PC-9 (cell line): ENCODE results near the gene PAOX. TPM values are rescaled to one million over a fixed set of nuclear protein-coding genes. Genes with fewer than 3 reads are reported as not detected.
A peak's percentile ranks its signal among the peaks of the same experiment; 100 is the strongest.

ENCODE experiments used
- BruUV-seq: library from RNA; stranded (reverse); fragments of 400-500 nt; replicated peaks from 2 replicates; lab custom pipeline; 2021; lab: Mats Ljungman, UMichigan
- CTCF ChIA-PET: fragments of 300-600 bp; sonication (Branson Sonifier 250); formaldehyde crosslinking; loops from one replicate; lab custom pipeline; 2022; ENCODE audit warnings: antibody characterized with exemption; lab: Charles Lee
- POLR2A ChIA-PET: fragments of 300-600 bp; sonication (Branson Sonifier 250); formaldehyde crosslinking; loops from one replicate; lab custom pipeline; 2022; ENCODE audit warnings: antibody characterized with exemption; ENCODE audit not compliant: unreplicated experiment; lab: Charles Lee
- DNase-seq, 2 experiments: peaks; one replicate each; pipeline versions ENCODE4 v3.0.0 to v3.0.0-alpha.2; 2015 to 2022; ENCODE audit warnings: mixed read lengths in 1 of 2
- H2AFZ ChIP-seq: fragments of 200-600 bp; sonication (generic); 2 replicates; pipeline ENCODE4 v1.8.1; 2017; ENCODE audit warnings: antibody characterized with exemption
- H3F3A ChIP-seq: fragments of 200-600 bp; sonication (generic); 2 replicates; pipeline ENCODE4 v1.8.1; 2017; ENCODE audit warnings: antibody characterized with exemption, mild to moderate bottlenecking, low read depth; ENCODE audit not compliant: insufficient read depth
- H3K27ac ChIP-seq: fragments of 200-600 bp; sonication (generic); 2 replicates; pipeline ENCODE4 v1.6.1; 2016; ENCODE audit warnings: mixed run types
- H3K27me3 ChIP-seq: fragments of 200-600 bp; sonication (generic); 2 replicates; pipeline ENCODE4 v1.6.1; 2016; ENCODE audit warnings: low read depth, mixed run types; ENCODE audit not compliant: insufficient read depth
- H3K36me3 ChIP-seq: fragments of 200-600 bp; sonication (generic); 2 replicates; pipeline ENCODE4 v1.6.1; 2016; ENCODE audit warnings: low read depth, mixed run types
- H3K4me1 ChIP-seq: fragments of 200-600 bp; sonication (generic); replicated peaks from 2 replicates; pipeline ENCODE4 v1.6.1; 2016; ENCODE audit warnings: mixed run types; ENCODE audit not compliant: insufficient read depth
- H3K4me2 ChIP-seq: fragments of 200-600 bp; sonication (generic); 2 replicates; pipeline ENCODE4 v1.6.1; 2017; ENCODE audit warnings: mixed run types
- H3K4me3 ChIP-seq: fragments of 200-600 bp; sonication (generic); 2 replicates; pipeline ENCODE4 v1.6.1; 2016; ENCODE audit warnings: mixed run types
- H3K79me2 ChIP-seq: fragments of 200-600 bp; sonication (generic); 2 replicates; pipeline ENCODE4 v1.6.1; 2017; ENCODE audit warnings: low read depth, mixed run types
- H3K9me2 ChIP-seq: fragments of 200-600 bp; sonication (generic); 2 replicates; pipeline ENCODE4 v1.8.1; 2017; ENCODE audit warnings: mild to moderate bottlenecking; ENCODE audit not compliant: insufficient read depth
- H3K9me3 ChIP-seq: fragments of 200-600 bp; sonication (generic); 2 replicates; pipeline ENCODE4 v1.8.1; 2016; ENCODE audit warnings: low read depth; ENCODE audit not compliant: insufficient read depth
- H4K20me1 ChIP-seq: fragments of 200-600 bp; sonication (generic); 2 replicates; pipeline ENCODE4 v1.8.1; 2017; ENCODE audit not compliant: insufficient read depth
- CTCF ChIP-seq: fragments of 200-600 bp; sonication (generic); conservative IDR thresholded peaks from 2 replicates; pipeline ENCODE4 v1.6.1; 2017; ENCODE audit warnings: mixed run types, antibody characterized with exemption, mild to moderate bottlenecking, moderate library complexity
- EZH2 ChIP-seq: fragments of 200-600 bp; sonication (generic); IDR thresholded peaks from 2 replicates; pipeline ENCODE4 v1.8.0; 2017; ENCODE audit warnings: antibody characterized with exemption, low read depth
- intact Hi-C: fragments of 100-400 bp; cut with micrococcal nuclease; formaldehyde crosslinking; loops from one replicate; pipeline ENCODE4 v1.10.0; 2022; ENCODE audit not compliant: unreplicated experiment
- total RNA-seq: library from RNA; stranded (reverse); gene quantifications from 2 replicates; pipeline ENCODE4 v1.2.3, GENCODE V29; 2021

Gene PAOX
- total RNA-seq, 1 experiment from 2014 or later = 5.7 TPM

- intact Hi-C loops = loop anchor here (10.0 kb wide), 1 partner anchor 155 kb away; the partner anchor contains the start of gene CYP2E1
- no TSS peak for BruUV-seq
Observed at GRCh38 chr10:133370030-133370786, 8.9 kb upstream of the PAOX start.

GRCh38 chr10:133372507-133372906, 6.6 kb upstream of the PAOX start:
- Histone ChIP-seq H4K20me1 (no peaks in the 10 kb centered on the region), H3K79me2 (peaks cover 8% of the 10 kb centered on the region; the same call in 1 of the 2 replicates), H3K27me3 (no peaks in the 10 kb centered on the region), H3K9me2 (no peaks in the 10 kb centered on the region), H2AFZ (no peak overlapping the region), H3K4me1 (no peaks in the 10 kb centered on the region; the same call in 1 of the 2 replicates), H3K27ac (no peak overlapping the region), H3K36me3 (no peaks in the 10 kb centered on the region), H3F3A (no peaks in the 10 kb centered on the region), H3K4me2 (peak overlapping the region; percentile 75), H3K9me3 (no peaks in the 10 kb centered on the region), H3K4me3 (peak overlapping the region; percentile 33; the same call in 1 of the 2 replicates)
- BruUV-seq = no TSS peak
- CTCF ChIA-PET = no interaction called here
- POLR2A ChIA-PET = no interaction called here
- TF ChIP-seq CTCF (no peak), EZH2 (no peak)
- intact Hi-C loops = loop anchor here (10.0 kb wide), 1 partner anchor 152 kb away; the partner anchor contains the start of gene CYP2E1
- DNase-seq = no peak

More at GRCh38 chr10:133370030-133370786, 8.9 kb upstream of the PAOX start:
- no peak for TF ChIP-seq CTCF
- TF ChIP-seq EZH2 = no peak
- H3K4me2 ChIP-seq = no peak overlapping the region
- H3K4me3 ChIP-seq = no peak overlapping the region
- H4K20me1 ChIP-seq = no peaks in the 10 kb centered on the region
- CTCF ChIA-PET = no interaction called here
- no peak for DNase-seq
- H3K36me3 ChIP-seq = no peaks in the 10 kb centered on the region
- H3K9me2 ChIP-seq = no peaks in the 10 kb centered on the region
- POLR2A ChIA-PET = no interaction called here
- no peak overlapping the region for H2AFZ ChIP-seq
- H3K4me1 ChIP-seq = no peaks in the 10 kb centered on the region; the same call in 1 of the 2 replicates
- H3K9me3 ChIP-seq = no peaks in the 10 kb centered on the region
- no peaks in the 10 kb centered on the region for H3F3A ChIP-seq
- no peaks in the 10 kb centered on the region for H3K27me3 ChIP-seq
- H3K27ac ChIP-seq = no peak overlapping the region
- peaks cover 8% of the 10 kb centered on the region; the same call in 1 of the 2 replicates for H3K79me2 ChIP-seq

- ChIA-PET CTCF (no interaction called here), POLR2A (interaction anchor here (0.5 to 0.7 kb wide), 2 partner anchors 49 to 91 kb away, joined by 3 to 12 read pairs; no protein-coding TSS in a partner anchor)
Observed at GRCh38 chr10:133373174-133374090, 5.6 kb upstream of the PAOX start, which contains the start of gene ECHS1. Gene ECHS1, minus strand, starts transcription at chr10:133373354. Its CDS starts 21 bp downstream, at chr10:133373333.

More at GRCh38 chr10:133373174-133374090, 5.6 kb upstream of the PAOX start, which contains the start of gene ECHS1:
- Histone ChIP-seq H3F3A (no peaks in the 10 kb centered on the region), H3K27ac (no peak within 1 kb of the TSS), H3K4me1 (no peaks in the 10 kb centered on the region; the same call in 1 of the 2 replicates), H3K9me3 (no peaks in the 10 kb centered on the region), H3K9me2 (no peaks in the 10 kb centered on the region), H3K79me2 (peaks cover 8% of the 10 kb centered on the region; the same call in 1 of the 2 replicates), H4K20me1 (no peaks in the 10 kb centered on the region), H3K4me2 (peak within 1 kb of the TSS; percentile 75), H3K4me3 (peak within 1 kb of the TSS; percentile 61; the same call in 1 of the 2 replicates), H3K36me3 (no peaks in the 10 kb centered on the region), H3K27me3 (no peaks in the 10 kb centered on the region), H2AFZ (no peak within 1 kb of the TSS)
- DNase-seq = peak; percentile 72 to 93
- no TSS peak for BruUV-seq
- intact Hi-C loops = loop anchor here (10.0 kb wide), 1 partner anchor 151 kb away; the partner anchor contains the start of gene CYP2E1
- no peak for TF ChIP-seq CTCF
- no peak for TF ChIP-seq EZH2
